Rectal smooth muscle tissue (tissue), 1 donor: ENCODE results near the gene HAGH.

ENCODE experiments used
- H3K27ac ChIP-seq: one replicate; pipeline ENCODE4 v1.7.0; 2013; ENCODE audit warnings: low read depth, low read length, inconsistent platforms
- H3K27me3 ChIP-seq: one replicate; pipeline ENCODE4 v1.7.0; 2013; ENCODE audit warnings: low read length; ENCODE audit not compliant: control insufficient read depth, insufficient read depth
- H3K36me3 ChIP-seq: one replicate; pipeline ENCODE4 v1.7.0; 2013; ENCODE audit warnings: low read length; ENCODE audit not compliant: control insufficient read depth, insufficient read depth
- H3K4me1 ChIP-seq: one replicate; pipeline ENCODE4 v1.7.0; 2013; ENCODE audit warnings: low read length; ENCODE audit not compliant: control insufficient read depth, insufficient read depth
- H3K4me3 ChIP-seq: one replicate; pipeline ENCODE4 v1.7.0; 2013; ENCODE audit warnings: low read length
- H3K9ac ChIP-seq: one replicate; pipeline ENCODE4 v1.7.0; 2013; ENCODE audit warnings: low read length

HAGH gene

DNA sequence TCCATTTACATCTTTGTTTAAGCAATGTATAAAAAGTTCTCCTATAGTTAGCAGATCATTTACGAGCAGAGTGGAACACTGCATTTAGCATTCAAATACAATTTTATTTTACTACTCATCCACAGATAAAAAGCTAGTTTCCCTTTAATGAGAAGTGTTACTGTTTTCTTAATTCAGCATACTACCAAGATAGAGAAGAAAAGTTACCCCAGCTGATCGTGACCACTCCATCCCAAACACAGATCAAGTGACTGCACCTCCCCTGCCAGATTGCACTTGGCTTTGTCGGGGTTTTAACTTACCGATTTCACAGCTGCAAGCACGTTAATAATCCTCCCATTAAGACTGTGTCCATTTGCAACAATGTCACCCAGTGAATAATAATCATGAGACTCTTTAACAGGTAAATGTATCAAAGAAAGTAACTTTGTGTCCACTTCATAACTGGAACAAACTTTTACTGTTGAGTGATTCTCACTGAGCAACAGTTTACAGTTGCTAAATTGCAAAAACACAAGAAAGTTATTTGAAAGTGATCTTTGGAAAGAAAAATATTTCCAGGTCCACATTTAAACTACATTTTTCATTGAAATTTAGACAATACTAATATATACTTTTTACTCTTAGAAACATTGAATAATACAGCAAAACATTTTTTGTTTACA, 30.9 kb upstream of the HAGH start:
- H3K36me3 ChIP-seq: no peaks in the 10 kb centered on the region
- peaks cover 7% of the 10 kb centered on the region for H3K27me3 ChIP-seq
- H3K9ac ChIP-seq: no peak overlapping the region
- no peaks in the 10 kb centered on the region for H3K4me1 ChIP-seq
- H3K4me3 ChIP-seq: no peak overlapping the region
- H3K27ac ChIP-seq: no peak overlapping the region

DNA sequence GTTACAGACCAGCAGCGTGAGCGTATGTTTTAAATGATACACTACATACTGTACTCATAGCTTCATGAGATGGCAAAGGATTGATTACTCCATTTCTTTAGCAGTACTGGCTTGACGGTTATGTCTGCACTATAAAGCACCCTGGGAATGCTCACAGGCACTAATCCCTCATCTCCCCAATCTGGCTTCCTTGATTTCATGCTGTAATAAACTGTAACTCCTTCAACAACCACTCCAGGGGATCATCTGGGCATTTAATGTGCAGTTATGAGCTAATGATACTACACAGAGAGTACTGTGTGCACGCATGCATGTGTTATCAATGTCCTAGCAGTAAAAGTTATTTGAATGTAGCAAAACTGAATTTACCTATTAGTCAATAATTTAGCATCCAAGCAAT, 25.2 kb upstream of the HAGH start:
- H3K9ac ChIP-seq: no peak overlapping the region
- H3K4me3 ChIP-seq: no peak overlapping the region
- no peaks in the 10 kb centered on the region for H3K36me3 ChIP-seq

GRCh38 chr16:1850981-1851380, 24.4 kb upstream of the HAGH start:
- no peaks in the 10 kb centered on the region for H3K4me1 ChIP-seq
- H3K27me3 ChIP-seq: no peaks in the 10 kb centered on the region
- H3K9ac ChIP-seq: no peak overlapping the region
- no peak overlapping the region for H3K27ac ChIP-seq
- H3K4me3 ChIP-seq: no peak overlapping the region
- no peaks in the 10 kb centered on the region for H3K36me3 ChIP-seq

More for the DNA sequence above, 25.2 kb upstream of the HAGH start:
- no peak overlapping the region for H3K27ac ChIP-seq
- H3K27me3 ChIP-seq: no peaks in the 10 kb centered on the region
- H3K4me1 ChIP-seq: no peaks in the 10 kb centered on the region

GRCh38 chr16:1846416-1846815, 19.8 kb upstream of the HAGH start:
- Histone ChIP-seq H3K9ac (no peak overlapping the region), H3K36me3 (no peaks in the 10 kb centered on the region), H3K4me3 (no peak overlapping the region), H3K27ac (no peak overlapping the region), H3K4me1 (no peaks in the 10 kb centered on the region), H3K27me3 (no peaks in the 10 kb centered on the region)

DNA sequence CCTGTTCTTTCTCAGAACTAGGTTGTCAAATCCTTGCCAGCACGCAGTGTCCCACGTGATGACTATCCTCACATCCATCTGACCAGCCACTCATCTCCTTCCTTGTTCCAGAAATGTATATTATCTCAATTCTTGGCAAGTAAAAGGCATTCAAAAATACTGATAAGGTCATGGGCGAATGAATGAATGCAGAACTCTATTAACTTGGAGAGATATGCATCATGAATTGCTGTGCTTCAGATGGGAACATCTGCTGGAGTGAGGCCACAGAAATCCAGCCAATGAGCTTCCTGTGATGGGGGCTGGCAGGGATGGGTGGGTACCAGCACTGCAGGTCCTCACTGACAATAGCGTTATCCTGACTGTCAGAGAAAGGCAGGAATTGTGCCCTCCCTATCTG, 19.4 kb upstream of the HAGH start:
- Histone ChIP-seq H3K4me1 (no peaks in the 10 kb centered on the region), H3K9ac (no peak overlapping the region), H3K36me3 (no peaks in the 10 kb centered on the region), H3K27ac (no peak overlapping the region), H3K4me3 (no peak overlapping the region), H3K27me3 (no peaks in the 10 kb centered on the region)

GRCh38 chr16:1839554-1839953, 12.9 kb upstream of the HAGH start:
- Histone ChIP-seq H3K27ac (no peak overlapping the region), H3K36me3 (no peaks in the 10 kb centered on the region), H3K9ac (no peak overlapping the region)

DNA sequence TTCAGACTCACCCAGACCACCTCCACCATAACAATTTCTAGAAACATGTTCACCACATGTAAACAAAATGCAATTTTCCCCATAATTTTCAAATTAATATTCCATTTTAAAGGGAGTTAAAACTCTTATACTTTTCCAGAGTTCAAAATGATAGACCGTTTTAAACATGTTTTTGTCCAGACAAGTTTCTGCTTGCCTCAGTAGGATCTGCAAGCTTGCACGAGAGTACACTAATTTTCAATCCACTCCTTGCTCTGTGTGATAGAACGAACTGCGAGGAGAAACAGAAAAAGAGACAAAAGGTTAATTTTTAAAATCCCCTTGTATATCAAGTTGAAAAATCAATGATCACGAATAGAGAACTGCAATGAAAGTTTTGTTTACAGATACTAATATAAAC, 7.5 kb upstream of the HAGH start:
- Histone ChIP-seq H3K36me3 (peaks cover 5% of the 10 kb centered on the region), H3K4me3 (no peak overlapping the region), H3K27ac (no peak overlapping the region), H3K9ac (no peak overlapping the region), H3K4me1 (peaks cover 2% of the 10 kb centered on the region), H3K27me3 (no peaks in the 10 kb centered on the region)

More at GRCh38 chr16:1839554-1839953, 12.9 kb upstream of the HAGH start:
- Histone ChIP-seq H3K27me3 (no peaks in the 10 kb centered on the region), H3K4me3 (no peak overlapping the region), H3K4me1 (no peaks in the 10 kb centered on the region)

DNA sequence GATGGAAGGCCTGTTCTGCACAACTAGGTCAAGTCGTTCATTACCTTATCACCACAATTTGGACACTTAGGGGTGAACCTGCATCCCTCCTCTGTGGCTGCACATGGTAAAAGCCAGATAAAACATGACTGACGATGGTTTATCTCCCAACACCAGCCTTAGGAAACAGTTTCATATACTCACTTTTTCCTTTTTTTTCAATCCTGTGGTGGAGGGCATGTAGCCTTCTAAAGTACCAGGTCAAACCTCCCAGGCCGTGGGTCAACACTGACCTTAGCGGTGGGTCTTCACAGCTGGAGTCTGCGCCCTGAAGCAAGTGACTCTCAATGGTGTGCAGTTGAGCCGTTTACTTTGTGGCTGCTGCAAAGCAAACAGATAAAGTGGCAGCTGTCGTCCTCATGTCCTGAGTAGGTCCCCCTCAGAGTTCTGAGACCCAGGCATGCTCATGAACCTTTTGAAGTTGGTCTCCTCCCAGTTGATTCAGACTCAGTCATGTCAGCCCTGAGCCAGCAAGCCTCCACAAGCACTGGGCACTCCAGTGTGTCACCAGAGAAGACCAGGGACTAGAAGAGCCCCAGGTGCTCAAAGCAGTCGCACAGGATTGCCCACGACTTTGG, 6.3 kb upstream of the HAGH start:
- H3K27me3 ChIP-seq: no peaks in the 10 kb centered on the region
- no peak overlapping the region for H3K9ac ChIP-seq
- no peak overlapping the region for H3K27ac ChIP-seq
- H3K4me1 ChIP-seq: peaks cover 5% of the 10 kb centered on the region
- H3K4me3 ChIP-seq: no peak overlapping the region
- peaks cover 5% of the 10 kb centered on the region for H3K36me3 ChIP-seq

GRCh38 chr16:1831186-1832075, 4.8 kb upstream of the HAGH start:
- no peak overlapping the region for H3K9ac ChIP-seq
- H3K27ac ChIP-seq: no peak overlapping the region
- peaks cover 8% of the 10 kb centered on the region for H3K4me1 ChIP-seq
- H3K27me3 ChIP-seq: no peaks in the 10 kb centered on the region
- no peak overlapping the region for H3K4me3 ChIP-seq
- H3K36me3 ChIP-seq: peaks cover 5% of the 10 kb centered on the region

DNA sequence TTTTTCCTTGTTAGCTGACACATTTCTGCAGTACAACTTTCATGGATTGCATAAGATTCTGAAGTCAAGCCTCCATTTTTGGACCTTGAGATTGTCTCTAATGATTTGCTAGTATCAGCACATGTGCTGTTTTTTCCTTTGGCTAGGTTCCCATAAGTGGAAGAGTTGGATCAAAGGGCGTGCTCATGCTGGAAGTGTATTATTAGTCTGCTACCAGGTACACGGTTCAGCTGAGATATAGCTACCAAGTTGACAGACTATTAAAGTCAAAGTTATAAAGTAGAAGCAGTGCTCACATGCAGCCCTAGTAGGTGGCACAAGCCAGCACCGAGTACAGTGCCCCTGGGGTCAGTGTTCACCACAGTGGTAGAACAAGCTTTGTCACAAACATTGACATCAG, 3.6 kb upstream of the HAGH start:
- H3K27ac ChIP-seq: no peak overlapping the region

GRCh38 chr16:1828645-1829410, 2.2 kb upstream of the HAGH start:
- Histone ChIP-seq H3K36me3 (peaks cover 5% of the 10 kb centered on the region), H3K27ac (no peak overlapping the region), H3K27me3 (no peaks in the 10 kb centered on the region), H3K4me3 (peak overlapping the region; percentile 100), H3K4me1 (peaks cover 16% of the 10 kb centered on the region), H3K9ac (no peak overlapping the region)

More for the DNA sequence above, 3.6 kb upstream of the HAGH start:
- Histone ChIP-seq H3K27me3 (no peaks in the 10 kb centered on the region), H3K9ac (no peak overlapping the region), H3K4me1 (peaks cover 14% of the 10 kb centered on the region), H3K4me3 (no peak overlapping the region), H3K36me3 (peaks cover 5% of the 10 kb centered on the region)
